HepG2 (cell line): Measurements from ENCODE around the gene PSENEN. TPM values are rescaled to one million over a fixed set of nuclear protein-coding genes. Genes with fewer than 3 reads are reported as not detected.
A peak's percentile ranks its signal among the peaks of the same experiment; 100 is the strongest.

Experiments used
- BCL6 ChIP-seq: IDR thresholded peaks from 2 replicates; pipeline ENCODE4 v1.6.1; 2016; ENCODE audit warnings: missing genetic modification reagents, missing compliant biosample characterization
- EP300 ChIP-seq, 3 experiments: sonication (generic) in 1 of 3; formaldehyde crosslinking in 1 of 3; IDR thresholded peaks; 2 replicates each; pipeline versions ENCODE4 v1.5.1 to v1.6.1; 2011 to 2020; ENCODE audit warnings: low read depth in 2 of 3, low read length in 2 of 3, borderline replicate concordance in 1 of 3, improper control_type of control experiment in 1 of 3, mild to moderate bottlenecking in 1 of 3, missing genetic modification reagents in 1 of 3, moderate library complexity in 1 of 3
- ETS1 ChIP-seq: sonication (generic); formaldehyde crosslinking; IDR thresholded peaks from 2 replicates; pipeline ENCODE4 v1.4.0; 2020; ENCODE audit warnings: missing genetic modification reagents
- GFI1 ChIP-seq: sonication (generic); formaldehyde crosslinking; IDR thresholded peaks from 2 replicates; pipeline ENCODE4 v1.5.0; 2020; ENCODE audit warnings: missing genetic modification reagents, mild to moderate bottlenecking, borderline replicate concordance
- KLF15 ChIP-seq: sonication (generic); formaldehyde crosslinking; IDR thresholded peaks from 2 replicates; pipeline ENCODE4 v1.8.1; 2023; ENCODE audit warnings: borderline replicate concordance, mild to moderate bottlenecking, inconsistent platforms, missing genetic modification reagents, mixed read lengths
- MTA1 ChIP-seq: sonication (generic); formaldehyde crosslinking; IDR thresholded peaks from 2 replicates; pipeline ENCODE4 v1.4.0; 2020; ENCODE audit warnings: missing genetic modification reagents, mild to moderate bottlenecking, borderline replicate concordance
- NCOA2 ChIP-seq: sonication (generic); formaldehyde crosslinking; IDR thresholded peaks from 2 replicates; pipeline ENCODE4 v1.8.0; 2022; ENCODE audit warnings: inconsistent platforms
- NR3C1 ChIP-seq: sonication (generic); formaldehyde crosslinking; IDR thresholded peaks from 2 replicates; pipeline ENCODE4 v1.4.0; 2020; ENCODE audit warnings: missing genetic modification reagents
- PHF21A ChIP-seq: sonication (generic); formaldehyde crosslinking; IDR thresholded peaks from 2 replicates; pipeline ENCODE4 v1.5.0; 2020; ENCODE audit warnings: mild to moderate bottlenecking, missing genetic modification reagents
- POGZ ChIP-seq: sonication (generic); formaldehyde crosslinking; IDR thresholded peaks from 2 replicates; pipeline ENCODE4 v1.4.0; 2020; ENCODE audit warnings: mild to moderate bottlenecking, missing genetic modification reagents
- SAFB2 ChIP-seq: sonication (generic); formaldehyde crosslinking; IDR thresholded peaks from 2 replicates; pipeline ENCODE4 v1.5.1; 2020; ENCODE audit warnings: missing genetic modification reagents, low read depth, mild to moderate bottlenecking, borderline replicate concordance
- SETDB1 ChIP-seq: sonication (generic); formaldehyde crosslinking; IDR thresholded peaks from 2 replicates; pipeline ENCODE4 v1.5.1; 2020; ENCODE audit warnings: missing genetic modification reagents, mild to moderate bottlenecking, borderline replicate concordance
- TCF7 ChIP-seq: sonication (generic); IDR thresholded peaks from 2 replicates; pipeline ENCODE4 v1.6.1; 2016; ENCODE audit warnings: antibody characterized with exemption, low read depth
- TEAD3 ChIP-seq: optimal IDR thresholded peaks from 2 replicates; pipeline ENCODE3; 2016; ENCODE audit warnings: borderline replicate concordance
- TFE3 ChIP-seq: IDR thresholded peaks from 2 replicates; pipeline ENCODE4 v1.6.1; 2016
- THAP11 ChIP-seq: IDR thresholded peaks from 2 replicates; pipeline ENCODE4 v1.6.1; 2016; ENCODE audit warnings: missing biosample characterization, missing genetic modification reagents
- ZGPAT ChIP-seq: IDR thresholded peaks from 2 replicates; pipeline ENCODE4 v1.6.1; 2016; ENCODE audit warnings: mild to moderate bottlenecking
- ZMYM3 ChIP-seq: sonication (generic); formaldehyde crosslinking; IDR thresholded peaks from 2 replicates; pipeline ENCODE4 v1.5.1; 2020; ENCODE audit warnings: mild to moderate bottlenecking, missing genetic modification reagents
- ZNF205 ChIP-seq: IDR thresholded peaks from 2 replicates; pipeline ENCODE4 v1.6.1; 2018; ENCODE audit warnings: missing biosample characterization, missing genetic modification reagents
- ZNF24 ChIP-seq: fragments of 450-650 bp; IDR thresholded peaks from 2 replicates; pipeline ENCODE4 v1.6.1; 2017; ENCODE audit warnings: antibody characterized with exemption, mild to moderate bottlenecking
- ZNF274 ChIP-seq: sonication (generic); formaldehyde crosslinking; IDR thresholded peaks from 2 replicates; pipeline ENCODE4 v1.5.1; 2020; ENCODE audit warnings: mild to moderate bottlenecking, missing genetic modification reagents
- ZNF414 ChIP-seq: sonication (generic); formaldehyde crosslinking; IDR thresholded peaks from 2 replicates; pipeline ENCODE4 v1.5.0; 2020; ENCODE audit warnings: missing genetic modification reagents
- ZNF556 ChIP-seq: sonication (generic); formaldehyde crosslinking; IDR thresholded peaks from 2 replicates; pipeline ENCODE4 v1.4.0; 2020; ENCODE audit warnings: mild to moderate bottlenecking, missing genetic modification reagents, borderline replicate concordance
- ZNF782 ChIP-seq: sonication (generic); formaldehyde crosslinking; IDR thresholded peaks from 2 replicates; pipeline ENCODE4 v1.4.0; 2020; ENCODE audit warnings: missing genetic modification reagents, mild to moderate bottlenecking, borderline replicate concordance
- polyA plus RNA-seq, 8 experiments: library from polyadenylated mRNA; depleted of rRNA in 3 of 8; stranded (reverse) in 7 of 8; unstranded in 1 of 8; fragments of >200 nt; fragmentation: Illumina TruSeq in 4 of 8; extraction: Trizol in 4 of 8; gene quantifications; 2 replicates each; pipeline versions ENCODE4 v1.2.1 to v1.2.3, GENCODE V29; 2011 to 2016; ENCODE audit warnings: low read depth in 4 of 8, missing spikeins in 1 of 8, mixed read lengths in 1 of 8; ENCODE audit not compliant: insufficient read depth in 1 of 8
- total RNA-seq, 5 experiments: library from RNA; depleted of rRNA; stranded (reverse); fragments of >200 nt; fragmentation: Illumina TruSeq; extraction: Trizol; gene quantifications; 2 replicates each; pipeline ENCODE4 v1.2.3, GENCODE V29; 2016; ENCODE audit warnings: low read depth in 1 of 5

Gene PSENEN
- total and polyA plus RNA-seq, 2 of the 13 experiments (the other 11 are each of a cell fraction or from before 2014, with no cell fraction given), result 16.9 to 34.2 TPM

GRCh38 chr19:35696835-35697234 lies 48.6 kb upstream of the PSENEN start (continued):
- no peak for TF ChIP-seq ETS1 (CRISPR knock-in tag)
- no peak for TF ChIP-seq POGZ (CRISPR knock-in tag)
- no peak for TF ChIP-seq GFI1 (CRISPR knock-in tag)
- TF ChIP-seq ZNF205 (CRISPR knock-in tag), result 0 out of 2 replicates have a peak, but pooled peaks have one; percentile 16
- no peak for TF ChIP-seq ZNF274 (CRISPR knock-in tag)
- TF ChIP-seq SETDB1 (CRISPR knock-in tag), result no peak
- TF ChIP-seq NR3C1, result no peak
- peak; percentile 64 for TF ChIP-seq BCL6 (CRISPR knock-in tag)
- TF ChIP-seq ZNF24, result no peak
- TF ChIP-seq THAP11 (CRISPR knock-in tag), result peak; percentile 34; the same call in 1 of the 2 replicates
- TF ChIP-seq KLF15 (CRISPR knock-in tag), result no peak
- TF ChIP-seq ZGPAT (CRISPR knock-in tag), result peak; percentile 50; the same call in 1 of the 2 replicates
- peak; percentile 31; the same call in 1 of the 2 replicates for TF ChIP-seq NCOA2 (CRISPR knock-in tag)
- peak in 1 of 2 experiments; percentile 49; a peak in 2 of 4 replicates for TF ChIP-seq EP300 (IDR thresholded peaks at IDR 0.05; ENCODE audit: low read depth in 2 of 2, low read length in 2 of 2)
- TF ChIP-seq EP300 (CRISPR knock-in tag; IDR thresholded peaks at IDR 0.05; ENCODE audit: borderline replicate concordance), result no peak
- TF ChIP-seq TFE3 (CRISPR knock-in tag), result 0 out of 2 replicates have a peak, but pooled peaks have one; percentile 47
- 0 out of 2 replicates have a peak, but pooled peaks have one; percentile 44 for TF ChIP-seq PHF21A (CRISPR knock-in tag)
- no peak for TF ChIP-seq ZNF782
- no peak for TF ChIP-seq MTA1 (CRISPR knock-in tag)
- no peak for TF ChIP-seq SAFB2 (CRISPR knock-in tag)
- peak; percentile 87 for TF ChIP-seq TCF7
- 0 out of 2 replicates have a peak, but pooled peaks have one; percentile 42 for TF ChIP-seq ZNF414
- TF ChIP-seq ZNF556 (CRISPR knock-in tag), result peak; percentile 31; the same call in 1 of the 2 replicates
- peak; percentile 49 for TF ChIP-seq TEAD3 (CRISPR knock-in tag)
- 0 out of 2 replicates have a peak, but pooled peaks have one; percentile 12 for TF ChIP-seq ZMYM3 (CRISPR knock-in tag)
- TF ChIP-seq, all 625 proteins: peak for 42
